ENCODE results near the gene IFI44.

GRCh38 chr1:78663923-78664322, 14.3 kb downstream of the IFI44 start:
- TF ChIP-seq EP300 (IDR thresholded peaks at IDR 0.05) (no peak), POLR2A (IDR thresholded peaks at IDR 0.05) (no peak)
- TF ChIP-seq, protein P1, sequence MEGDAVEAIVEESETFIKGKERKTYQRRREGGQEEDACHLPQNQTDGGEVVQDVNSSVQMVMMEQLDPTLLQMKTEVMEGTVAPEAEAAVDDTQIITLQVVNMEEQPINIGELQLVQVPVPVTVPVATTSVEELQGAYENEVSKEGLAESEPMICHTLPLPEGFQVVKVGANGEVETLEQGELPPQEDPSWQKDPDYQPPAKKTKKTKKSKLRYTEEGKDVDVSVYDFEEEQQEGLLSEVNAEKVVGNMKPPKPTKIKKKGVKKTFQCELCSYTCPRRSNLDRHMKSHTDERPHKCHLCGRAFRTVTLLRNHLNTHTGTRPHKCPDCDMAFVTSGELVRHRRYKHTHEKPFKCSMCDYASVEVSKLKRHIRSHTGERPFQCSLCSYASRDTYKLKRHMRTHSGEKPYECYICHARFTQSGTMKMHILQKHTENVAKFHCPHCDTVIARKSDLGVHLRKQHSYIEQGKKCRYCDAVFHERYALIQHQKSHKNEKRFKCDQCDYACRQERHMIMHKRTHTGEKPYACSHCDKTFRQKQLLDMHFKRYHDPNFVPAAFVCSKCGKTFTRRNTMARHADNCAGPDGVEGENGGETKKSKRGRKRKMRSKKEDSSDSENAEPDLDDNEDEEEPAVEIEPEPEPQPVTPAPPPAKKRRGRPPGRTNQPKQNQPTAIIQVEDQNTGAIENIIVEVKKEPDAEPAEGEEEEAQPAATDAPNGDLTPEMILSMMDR (IDR thresholded peaks at IDR 0.05), result no peak
